Tibial nerve (tissue), 4 donors: ENCODE results near the gene HEXIM2.
A peak's percentile ranks its signal among the peaks of the same experiment; 100 is the strongest.

ENCODE experiments used
- EP300 ChIP-seq, 2 donors: sonication (generic); formaldehyde crosslinking; IDR thresholded peaks; one replicate each; pipeline ENCODE4 v1.6.1; 2017; ENCODE audit warnings: antibody characterized with exemption in 2 of 2, mild to moderate bottlenecking in 1 of 2
- TF ChIP-seq, protein P1 (sequence below), 5 experiments: fragments of 200-600 bp in 3 of 5; fragments of 450-650 bp in 2 of 5; sonication (generic) in 3 of 5; IDR thresholded peaks; one replicate each; pipeline ENCODE4 v1.5.1; 2016 to 2019; ENCODE audit warnings: antibody characterized with exemption in 5 of 5, mild to moderate bottlenecking in 3 of 5, moderate library complexity in 2 of 5

DNA sequence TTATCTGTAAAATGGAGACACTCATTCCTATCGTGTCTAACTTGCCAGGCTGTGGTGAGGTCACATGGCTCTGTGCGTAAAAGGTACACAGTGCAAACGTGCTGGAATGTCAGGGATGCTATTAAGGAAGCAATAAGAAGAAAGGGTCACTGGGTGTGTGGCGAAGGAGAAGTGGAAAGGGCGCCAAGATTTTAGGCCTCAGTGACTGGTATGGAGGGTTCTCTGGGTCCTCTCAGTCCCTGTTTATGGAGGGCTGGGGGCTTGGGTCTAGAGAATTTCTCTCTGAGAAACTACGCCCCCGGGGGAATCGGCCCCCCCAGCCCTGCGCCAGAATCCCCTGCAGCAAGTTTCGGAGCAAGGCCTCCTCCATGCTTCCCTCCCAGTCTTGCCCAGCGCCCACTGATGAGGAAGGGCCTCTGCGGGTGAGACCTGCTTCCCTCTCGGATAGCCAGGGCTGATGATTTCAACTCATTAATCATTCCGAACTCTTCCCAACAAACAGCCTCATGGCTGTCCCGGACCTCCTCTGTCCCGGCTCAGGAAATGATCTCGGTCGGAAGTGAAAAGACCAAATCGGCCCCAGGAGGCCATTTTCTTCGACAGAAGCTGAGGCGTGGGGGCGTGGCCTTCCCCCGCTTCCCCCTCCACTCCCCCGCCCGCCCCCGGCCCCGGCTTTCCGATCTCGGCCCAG, 14.6 kb upstream of the HEXIM2 start:
- TF ChIP-seq EP300 (IDR thresholded peaks at IDR 0.05), result peak in 1 of 2 donors; percentile 56
- TF ChIP-seq, protein P1, sequence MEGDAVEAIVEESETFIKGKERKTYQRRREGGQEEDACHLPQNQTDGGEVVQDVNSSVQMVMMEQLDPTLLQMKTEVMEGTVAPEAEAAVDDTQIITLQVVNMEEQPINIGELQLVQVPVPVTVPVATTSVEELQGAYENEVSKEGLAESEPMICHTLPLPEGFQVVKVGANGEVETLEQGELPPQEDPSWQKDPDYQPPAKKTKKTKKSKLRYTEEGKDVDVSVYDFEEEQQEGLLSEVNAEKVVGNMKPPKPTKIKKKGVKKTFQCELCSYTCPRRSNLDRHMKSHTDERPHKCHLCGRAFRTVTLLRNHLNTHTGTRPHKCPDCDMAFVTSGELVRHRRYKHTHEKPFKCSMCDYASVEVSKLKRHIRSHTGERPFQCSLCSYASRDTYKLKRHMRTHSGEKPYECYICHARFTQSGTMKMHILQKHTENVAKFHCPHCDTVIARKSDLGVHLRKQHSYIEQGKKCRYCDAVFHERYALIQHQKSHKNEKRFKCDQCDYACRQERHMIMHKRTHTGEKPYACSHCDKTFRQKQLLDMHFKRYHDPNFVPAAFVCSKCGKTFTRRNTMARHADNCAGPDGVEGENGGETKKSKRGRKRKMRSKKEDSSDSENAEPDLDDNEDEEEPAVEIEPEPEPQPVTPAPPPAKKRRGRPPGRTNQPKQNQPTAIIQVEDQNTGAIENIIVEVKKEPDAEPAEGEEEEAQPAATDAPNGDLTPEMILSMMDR (IDR thresholded peaks at IDR 0.05), result no peak
